ENCODE results near the gene KIAA1671. TPM values are rescaled to one million over a fixed set of nuclear protein-coding genes. Genes with fewer than 3 reads are reported as not detected.

KIAA1671 gene
- polyA plus RNA-seq, 3 donors = not detected

GRCh38 chr22:25174156-25174887 is 221.8 kb downstream of the KIAA1671 start:
- 98% methylated on average over 8 of the region's 13 CpGs for WGBS (ENCODE audit: insufficient coverage)
- Mint-ChIP-seq H3K27me3 (ENCODE audit: low read depth in 3 of 3) (peaks cover 0 to 7% (median 2%) of the 10 kb centered on the region in 3 donors), H3K27ac (no peak overlapping the region), H3K9me3 (peaks cover 1 to 8% (median 2%) of the 10 kb centered on the region in 7 donors), H3K36me3 (no peaks in the 10 kb centered on the region), H3K4me3 (no peak overlapping the region), H3K4me1 (no peaks in the 10 kb centered on the region)
- no peak overlapping the region for H3K27ac ChIP-seq (ENCODE audit: low read depth in 1 of 2, low read length in 2 of 2)
- H3K4me3 ChIP-seq (replicated peaks in 1 of 3; ENCODE audit: low read depth in 2 of 3, low read length in 3 of 3) = no peak overlapping the region
- TF ChIP-seq CTCF (IDR thresholded peaks at IDR 0.05) = no peak
- no peak overlapping the region for H2AFZ ChIP-seq (ENCODE audit: insufficient read depth, low read depth, low read length, poor library complexity, severe bottlenecking)
- H3K9ac ChIP-seq (ENCODE audit: insufficient read depth, low read length, poor library complexity, severe bottlenecking) = no peak overlapping the region
- no peaks in the 10 kb centered on the region for H3K79me2 ChIP-seq (ENCODE audit: insufficient read depth, low read length)
- H4K20me1 ChIP-seq (ENCODE audit: insufficient read depth, low read length) = no peaks in the 10 kb centered on the region
- no peaks in the 10 kb centered on the region for H3K4me1 ChIP-seq (ENCODE audit: control insufficient read depth in 1 of 2, insufficient read depth in 2 of 2, low read length in 2 of 2)
- no peaks in the 10 kb centered on the region for H3K27me3 ChIP-seq (ENCODE audit: control insufficient read depth in 2 of 2, insufficient read depth in 2 of 2, low read length in 2 of 2)
- H3K36me3 ChIP-seq (replicated peaks in 1 of 2; ENCODE audit: control insufficient read depth in 1 of 2, insufficient read depth in 2 of 2, low read length in 2 of 2) = no peaks in the 10 kb centered on the region
- no peak for DNase-seq
- peaks cover 1 to 2% of the 10 kb centered on the region in 2 donors for H3K9me3 ChIP-seq (replicated peaks in 1 of 2; ENCODE audit: control insufficient read depth in 1 of 2, insufficient read depth in 1 of 2, low read length in 2 of 2)
- intact Hi-C loops (cut with micrococcal nuclease) = no loop called here
- H3K4me2 ChIP-seq (replicated peaks; ENCODE audit: extremely low read depth, low read length, poor library complexity, severe bottlenecking) = no peak overlapping the region

GRCh38 chr22:25174888-25175411 is 222.4 kb downstream of the KIAA1671 start:
- no peak overlapping the region for H3K4me2 ChIP-seq (replicated peaks; ENCODE audit: extremely low read depth, low read length, poor library complexity, severe bottlenecking)
- H3K4me1 Mint-ChIP-seq = no peaks in the 10 kb centered on the region
- H4K20me1 ChIP-seq (ENCODE audit: insufficient read depth, low read length) = no peaks in the 10 kb centered on the region
- TF ChIP-seq CTCF (IDR thresholded peaks at IDR 0.05) = no peak
- H3K79me2 ChIP-seq (ENCODE audit: insufficient read depth, low read length) = no peaks in the 10 kb centered on the region
- H3K4me3 Mint-ChIP-seq = no peak overlapping the region
- peaks cover 6% of the 10 kb centered on the region in 2 donors for H3K9me3 ChIP-seq (replicated peaks in 1 of 2; ENCODE audit: control insufficient read depth in 1 of 2, insufficient read depth in 1 of 2, low read length in 2 of 2)
- H3K4me1 ChIP-seq (ENCODE audit: control insufficient read depth in 1 of 2, insufficient read depth in 2 of 2, low read length in 2 of 2) = no peaks in the 10 kb centered on the region
- H3K27ac Mint-ChIP-seq = no peak overlapping the region
- H3K9ac ChIP-seq (ENCODE audit: insufficient read depth, low read length, poor library complexity, severe bottlenecking) = no peak overlapping the region
- no peak overlapping the region for H3K27ac ChIP-seq (ENCODE audit: low read depth in 1 of 2, low read length in 2 of 2)
- 80% methylated on average over 6 of the region's 6 CpGs for WGBS (ENCODE audit: insufficient coverage)
- H2AFZ ChIP-seq (ENCODE audit: insufficient read depth, low read depth, low read length, poor library complexity, severe bottlenecking) = no peak overlapping the region
- intact Hi-C loops (cut with micrococcal nuclease) = no loop called here
- no peaks in the 10 kb centered on the region for H3K27me3 ChIP-seq (ENCODE audit: control insufficient read depth in 2 of 2, insufficient read depth in 2 of 2, low read length in 2 of 2)
- H3K36me3 ChIP-seq (replicated peaks in 1 of 2; ENCODE audit: control insufficient read depth in 1 of 2, insufficient read depth in 2 of 2, low read length in 2 of 2) = no peaks in the 10 kb centered on the region
- H3K36me3 Mint-ChIP-seq = no peaks in the 10 kb centered on the region
- DNase-seq = no peak
- H3K27me3 Mint-ChIP-seq (ENCODE audit: low read depth in 3 of 3) = peaks cover 0 to 7% (median 2%) of the 10 kb centered on the region in 3 donors
- peaks cover 4 to 13% (median 8%) of the 10 kb centered on the region in 7 donors for H3K9me3 Mint-ChIP-seq
- no peak overlapping the region for H3K4me3 ChIP-seq (replicated peaks in 1 of 3; ENCODE audit: low read depth in 2 of 3, low read length in 3 of 3)

All from CD14-positive monocyte (primary cell).